H9 (cell line): ENCODE results near the gene KRTAP1-4. TPM values are rescaled to one million over a fixed set of nuclear protein-coding genes. Genes with fewer than 3 reads are reported as not detected.

Experiments used
- DNase-seq: peaks from one replicate; pipeline ENCODE4 v3.0.0-alpha.2; 2017
- H2AFZ ChIP-seq: one replicate; pipeline ENCODE4 v1.6.1; 2013; ENCODE audit warnings: mild to moderate bottlenecking, low read length, control low read depth, moderate library complexity
- H2AK5ac ChIP-seq: 2 replicates; pipeline ENCODE4 v1.6.1; 2013; ENCODE audit warnings: low read length, control low read depth, mixed read lengths; ENCODE audit not compliant: insufficient read length
- H2BK120ac ChIP-seq: one replicate; pipeline ENCODE4 v1.6.1; 2013; ENCODE audit warnings: low read depth, mild to moderate bottlenecking, low read length, control low read depth, inconsistent platforms; ENCODE audit not compliant: poor library complexity, severe bottlenecking
- H2BK12ac ChIP-seq: 2 replicates; pipeline ENCODE4 v1.6.1; 2013; ENCODE audit warnings: low read length, control low read depth, mixed read lengths, low read depth; ENCODE audit not compliant: insufficient read length
- H2BK15ac ChIP-seq: 2 replicates; pipeline ENCODE4 v1.6.1; 2013; ENCODE audit warnings: low read depth, low read length, control low read depth
- H2BK20ac ChIP-seq: one replicate; pipeline ENCODE4 v1.6.1; 2013; ENCODE audit warnings: low read depth, mild to moderate bottlenecking, low read length, control low read depth, inconsistent platforms; ENCODE audit not compliant: poor library complexity, severe bottlenecking
- H2BK5ac ChIP-seq: 2 replicates; pipeline ENCODE4 v1.6.1; 2013; ENCODE audit warnings: low read length, control low read depth, mixed read lengths; ENCODE audit not compliant: insufficient read length
- H3K14ac ChIP-seq: 2 replicates; pipeline ENCODE4 v1.6.1; 2013; ENCODE audit warnings: low read length, control low read depth; ENCODE audit not compliant: insufficient read depth
- H3K18ac ChIP-seq: 2 replicates; pipeline ENCODE4 v1.6.1; 2013; ENCODE audit warnings: low read depth, mild to moderate bottlenecking, mixed read lengths, low read length, control low read depth; ENCODE audit not compliant: insufficient read length
- H3K23ac ChIP-seq: 2 replicates; pipeline ENCODE4 v1.6.1; 2013; ENCODE audit warnings: low read length, control low read depth, mixed read lengths, low read depth; ENCODE audit not compliant: insufficient read length
- H3K23me2 ChIP-seq: 2 replicates; pipeline ENCODE4 v1.6.1; 2013; ENCODE audit warnings: low read depth, mild to moderate bottlenecking, mixed read lengths, low read length, control low read depth; ENCODE audit not compliant: insufficient read length, poor library complexity, severe bottlenecking
- H3K27ac ChIP-seq: 2 replicates; pipeline ENCODE4 v1.5.1; 2013; ENCODE audit warnings: low read length, control low read depth, mixed read lengths, low read depth; ENCODE audit not compliant: insufficient read length
- H3K27me3 ChIP-seq: 2 replicates; pipeline ENCODE4 v1.6.1; 2013; ENCODE audit warnings: low read length, control low read depth, inconsistent platforms; ENCODE audit not compliant: insufficient read depth
- H3K4ac ChIP-seq: 2 replicates; pipeline ENCODE4 v1.6.1; 2013; ENCODE audit warnings: low read depth, mild to moderate bottlenecking, control low read depth, inconsistent platforms, low read length, moderate library complexity
- H3K4me1 ChIP-seq: 2 replicates; pipeline ENCODE4 v1.6.1; 2013; ENCODE audit warnings: low read length, control low read depth, inconsistent platforms; ENCODE audit not compliant: insufficient read depth
- H3K4me2 ChIP-seq: 2 replicates; pipeline ENCODE4 v1.6.1; 2013; ENCODE audit warnings: low read length, control low read depth, mixed read lengths; ENCODE audit not compliant: insufficient read length, insufficient read depth
- H3K56ac ChIP-seq: 2 replicates; pipeline ENCODE4 v1.6.1; 2013; ENCODE audit warnings: low read depth, mild to moderate bottlenecking, mixed read lengths, low read length, control low read depth; ENCODE audit not compliant: insufficient read length
- H3K79me1 ChIP-seq: 2 replicates; pipeline ENCODE4 v1.6.1; 2013; ENCODE audit warnings: low read depth, mild to moderate bottlenecking, moderate library complexity, low read length, control low read depth, inconsistent platforms; ENCODE audit not compliant: insufficient read depth, poor library complexity, severe bottlenecking
- H3K79me2 ChIP-seq: 2 replicates; pipeline ENCODE4 v1.6.1; 2013; ENCODE audit warnings: low read length, control low read depth, inconsistent platforms; ENCODE audit not compliant: insufficient read depth
- H3K9ac ChIP-seq: 2 replicates; pipeline ENCODE4 v1.6.1; 2013; ENCODE audit warnings: low read length, control low read depth, mixed read lengths; ENCODE audit not compliant: insufficient read length; ENCODE audit errors: extremely low read depth
- H3K9me3 ChIP-seq: one replicate; pipeline ENCODE4 v1.6.1; 2013; ENCODE audit warnings: low read depth, low read length, inconsistent platforms; ENCODE audit not compliant: control insufficient read depth
- H3T11ph ChIP-seq: one replicate; pipeline ENCODE4 v1.6.1; 2013; ENCODE audit warnings: mild to moderate bottlenecking, low read length, control low read depth, inconsistent platforms
- H4K20me1 ChIP-seq: one replicate; pipeline ENCODE4 v1.6.1; 2013; ENCODE audit not compliant: control insufficient read depth, insufficient read length, insufficient read depth
- H4K5ac ChIP-seq: 2 replicates; pipeline ENCODE4 v1.6.1; 2013; ENCODE audit warnings: low read depth, mild to moderate bottlenecking, mixed read lengths, low read length, control low read depth; ENCODE audit not compliant: insufficient read length
- H4K8ac ChIP-seq: replicated peaks from 2 replicates; pipeline ENCODE4 v1.6.1; 2013; ENCODE audit warnings: low read length, control low read depth, mixed read lengths, low read depth; ENCODE audit not compliant: insufficient read length
- H4K91ac ChIP-seq: 2 replicates; pipeline ENCODE4 v1.6.1; 2013; ENCODE audit warnings: low read depth, mild to moderate bottlenecking, moderate library complexity, mixed read lengths, low read length, control low read depth; ENCODE audit not compliant: insufficient read length
- H3K27ac Mint-ChIP-seq, 3 experiments: 2 replicates in 2 of 3; 3 replicates in 1 of 3; pipeline ENCODE4 v1.8.0; 2020 to 2021; ENCODE audit warnings: mixed read lengths in 3 of 3, mild to moderate bottlenecking in 1 of 3, moderate library complexity in 1 of 3
- H3K27me3 Mint-ChIP-seq: 2 replicates; pipeline ENCODE4 v1.8.0; 2021; ENCODE audit warnings: low read depth, mild to moderate bottlenecking, moderate library complexity, mixed read lengths
- H3K36me3 Mint-ChIP-seq, 3 experiments: 2 replicates in 2 of 3; 3 replicates in 1 of 3; pipeline ENCODE4 v1.8.0; 2020 to 2021; ENCODE audit warnings: low read depth in 3 of 3, mixed read lengths in 3 of 3; ENCODE audit not compliant: insufficient read depth in 1 of 3
- H3K4me1 Mint-ChIP-seq, 2 experiments: 2 replicates each; pipeline ENCODE4 v1.8.0; 2020; ENCODE audit warnings: mixed read lengths in 2 of 2
- H3K4me3 Mint-ChIP-seq, 2 experiments: 2 replicates in 1 of 2; 3 replicates in 1 of 2; pipeline ENCODE4 v1.8.0; 2020 to 2021; ENCODE audit warnings: mild to moderate bottlenecking in 2 of 2, mixed read lengths in 2 of 2, moderate library complexity in 1 of 2
- H3K9me3 Mint-ChIP-seq, 2 experiments: 2 replicates in 1 of 2; 3 replicates in 1 of 2; pipeline ENCODE4 v1.8.0; 2020; ENCODE audit warnings: mild to moderate bottlenecking in 2 of 2, mixed read lengths in 2 of 2, moderate library complexity in 1 of 2
- WGBS: extraction: QIAGEN DNeasy Blood & Tissue Kit; methylation state at CpG from one replicate; pipeline ENCODE4 v1.1.7; 2013; ENCODE audit warnings: missing lambda C conversion rate, low lambda C conversion rate, mixed read lengths; ENCODE audit not compliant: insufficient read length; ENCODE audit errors: extremely low coverage; 5-methylcytosine and 5-hydroxymethylcytosine counted together
- total RNA-seq: library from RNA; stranded (reverse); gene quantifications from 2 replicates; pipeline ENCODE4 v1.2.1, GENCODE V29; 2021
- TF ChIP-seq, protein P1 (sequence below): fragments of 200-600 bp; sonication (generic); conservative IDR thresholded peaks from 3 replicates; pipeline ENCODE4 v1.8.0; 2021; ENCODE audit warnings: antibody characterized with exemption, mild to moderate bottlenecking

KRTAP1-4 gene
- total RNA-seq, 1 experiment from 2014 or later = not detected

DNA sequence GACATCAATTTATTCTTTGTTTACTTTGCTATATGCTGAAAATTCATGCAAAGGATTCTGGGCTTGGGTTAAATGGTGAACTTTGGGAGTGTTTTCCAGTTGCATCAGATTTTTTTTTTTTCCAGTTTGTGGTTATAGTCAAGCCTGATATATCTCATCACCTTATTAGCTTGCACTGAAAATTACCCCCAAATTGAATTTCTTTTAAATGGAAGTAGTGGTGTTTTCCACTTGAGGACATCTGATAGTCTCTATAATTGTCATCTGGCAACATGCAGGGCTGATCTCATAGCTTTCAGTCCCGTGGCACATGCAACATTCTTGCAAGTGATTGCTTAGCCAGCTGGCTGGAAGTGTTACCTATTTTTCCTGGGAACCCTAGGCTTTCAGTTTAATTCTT is 16.4 kb downstream of the KRTAP1-4 start:
- H2AK5ac ChIP-seq = no peak overlapping the region
- no peak overlapping the region for H4K91ac ChIP-seq
- no peak overlapping the region for H2BK15ac ChIP-seq
- no peak overlapping the region for H3K4me2 ChIP-seq
- Mint-ChIP-seq H3K36me3 (no peaks in the 10 kb centered on the region), H3K27me3 (no peaks in the 10 kb centered on the region), H3K4me3 (no peak overlapping the region), H3K27ac (no peak overlapping the region), H3K4me1 (peaks cover 16 to 17% of the 10 kb centered on the region in 2 experiments), H3K9me3 (no peaks in the 10 kb centered on the region)
- no peaks in the 10 kb centered on the region for H3K79me1 ChIP-seq
- H2AFZ ChIP-seq = no peak overlapping the region
- no peak overlapping the region for H3K9ac ChIP-seq
- H3K14ac ChIP-seq = no peak overlapping the region
- no peak overlapping the region for H2BK12ac ChIP-seq
- no peaks in the 10 kb centered on the region for H3K23me2 ChIP-seq
- no peak overlapping the region for H2BK5ac ChIP-seq
- H4K5ac ChIP-seq = no peak overlapping the region
- no CpG with 5 or more reads among the region's 1 CpG for WGBS
- no peak overlapping the region for H3K27ac ChIP-seq
- H2BK120ac ChIP-seq = no peak overlapping the region
- H3K23ac ChIP-seq = no peak overlapping the region
- no peak overlapping the region for H2BK20ac ChIP-seq
- no peaks in the 10 kb centered on the region for H3K79me2 ChIP-seq
- H4K8ac ChIP-seq = no peak overlapping the region
- H3K27me3 ChIP-seq = no peaks in the 10 kb centered on the region
- TF ChIP-seq, protein P1, sequence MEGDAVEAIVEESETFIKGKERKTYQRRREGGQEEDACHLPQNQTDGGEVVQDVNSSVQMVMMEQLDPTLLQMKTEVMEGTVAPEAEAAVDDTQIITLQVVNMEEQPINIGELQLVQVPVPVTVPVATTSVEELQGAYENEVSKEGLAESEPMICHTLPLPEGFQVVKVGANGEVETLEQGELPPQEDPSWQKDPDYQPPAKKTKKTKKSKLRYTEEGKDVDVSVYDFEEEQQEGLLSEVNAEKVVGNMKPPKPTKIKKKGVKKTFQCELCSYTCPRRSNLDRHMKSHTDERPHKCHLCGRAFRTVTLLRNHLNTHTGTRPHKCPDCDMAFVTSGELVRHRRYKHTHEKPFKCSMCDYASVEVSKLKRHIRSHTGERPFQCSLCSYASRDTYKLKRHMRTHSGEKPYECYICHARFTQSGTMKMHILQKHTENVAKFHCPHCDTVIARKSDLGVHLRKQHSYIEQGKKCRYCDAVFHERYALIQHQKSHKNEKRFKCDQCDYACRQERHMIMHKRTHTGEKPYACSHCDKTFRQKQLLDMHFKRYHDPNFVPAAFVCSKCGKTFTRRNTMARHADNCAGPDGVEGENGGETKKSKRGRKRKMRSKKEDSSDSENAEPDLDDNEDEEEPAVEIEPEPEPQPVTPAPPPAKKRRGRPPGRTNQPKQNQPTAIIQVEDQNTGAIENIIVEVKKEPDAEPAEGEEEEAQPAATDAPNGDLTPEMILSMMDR = no peak
- H3K56ac ChIP-seq = no peak overlapping the region
- no peaks in the 10 kb centered on the region for H3K9me3 ChIP-seq
- H3K18ac ChIP-seq = no peak overlapping the region
- no peak overlapping the region for H3K4ac ChIP-seq
- H3K4me1 ChIP-seq = no peaks in the 10 kb centered on the region; the same call in 1 of the 2 replicates
- H3T11ph ChIP-seq = no peak overlapping the region
- H4K20me1 ChIP-seq = no peaks in the 10 kb centered on the region
- DNase-seq = no peak
